T47D (cell line): ENCODE data around the gene HOXC11.
A peak's percentile ranks its signal among the peaks of the same experiment; 100 is the strongest.

ENCODE experiments used
- DNase-seq, 2 experiments: peaks; one replicate each; pipeline versions ENCODE4 v3.0.0 to v3.0.0-alpha.2; 2011 to 2012; ENCODE audit warnings: low read depth in 1 of 2, low spot score in 1 of 2
- JUND ChIP-seq: IDR thresholded peaks from 2 replicates; pipeline ENCODE4 v1.6.1; 2012; ENCODE audit warnings: low read depth
- in situ Hi-C: cut with HindIII; loops from 2 replicates; pipeline ENCODE4 v1.10.0; 2016; ENCODE audit warnings: low sequenced_read_pairs, low pct_unique_long_range_greater_than_20kb

Gene HOXC11

DNA sequence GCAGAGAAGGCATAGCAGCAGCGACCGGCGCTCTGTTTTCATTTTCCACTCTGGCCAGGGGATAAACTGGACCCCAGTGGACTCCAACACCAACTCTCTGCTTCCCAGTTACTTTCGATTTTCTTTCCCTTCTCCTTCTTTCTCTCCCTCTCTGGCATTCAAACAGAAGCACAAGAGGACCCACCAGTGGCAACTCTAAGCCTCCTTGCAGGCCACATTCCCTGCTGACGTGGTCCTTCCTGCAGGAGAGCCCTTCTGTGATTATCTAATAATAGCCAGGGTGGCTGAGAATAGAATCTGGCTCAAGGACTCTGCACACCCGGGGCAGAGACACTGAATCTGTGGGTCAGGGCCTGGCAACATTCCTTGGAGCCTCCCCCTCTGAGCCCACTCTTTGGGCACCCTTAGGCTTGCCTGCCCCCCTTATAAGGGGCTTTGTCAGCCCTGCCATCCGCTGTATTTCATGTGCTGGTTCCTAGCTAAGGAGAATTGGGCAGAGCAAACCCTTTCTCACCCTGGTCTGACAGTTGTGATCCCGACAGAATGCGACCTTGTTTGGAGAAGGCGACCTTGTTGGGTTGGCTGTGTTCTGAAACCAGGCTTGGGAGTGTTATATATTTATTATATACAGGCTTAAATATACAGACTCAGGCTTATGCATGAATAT lies 47.1 kb downstream of the HOXC11 start:
- DNase-seq: no peak
- no peak for TF ChIP-seq JUND
- in situ Hi-C loops: loop anchor here (25.0 kb wide), 1 partner anchor 167 kb away; the partner anchor contains the start of gene SMUG1

DNA sequence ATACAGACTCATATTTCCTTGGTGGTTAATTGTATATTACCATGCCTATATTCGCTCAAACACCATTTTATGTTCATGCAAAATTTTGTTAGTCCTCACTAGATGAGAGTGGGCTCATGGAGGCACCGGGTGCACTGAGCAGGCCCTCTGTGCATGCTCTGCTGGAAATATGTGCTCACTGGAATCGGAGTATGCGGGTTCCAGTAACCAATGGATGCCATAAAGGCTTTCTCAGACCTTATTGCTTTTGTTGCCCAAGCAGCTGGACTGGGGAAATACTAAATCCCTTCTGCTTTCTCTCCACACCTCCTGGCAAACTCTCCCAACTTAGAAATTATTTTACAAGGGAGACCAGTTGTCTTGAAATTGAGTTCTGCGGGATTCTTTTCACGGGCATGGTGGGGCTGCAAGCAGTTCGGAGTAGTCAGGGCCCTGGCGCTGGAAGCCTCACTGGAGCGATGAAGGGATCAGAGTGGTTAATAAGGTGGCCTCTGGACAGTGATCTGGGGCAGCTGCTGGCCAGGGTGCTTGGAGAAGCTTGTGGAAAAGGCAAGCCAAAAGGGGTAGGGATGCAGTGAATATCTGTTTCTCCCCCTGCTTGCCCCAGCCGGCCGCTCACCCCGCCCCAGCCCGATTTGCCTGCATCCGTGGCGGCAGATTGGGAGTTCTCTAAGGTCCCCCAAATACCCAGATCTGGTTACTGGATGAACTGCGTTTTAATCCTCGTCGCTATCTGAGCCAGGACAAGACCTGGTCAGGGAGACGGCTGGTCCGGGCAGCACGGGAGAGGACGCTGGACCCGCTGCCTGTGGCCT lies 47.9 kb downstream of the HOXC11 start:
- no peak for DNase-seq
- TF ChIP-seq JUND: no peak
- in situ Hi-C loops: loop anchor here (25.0 kb wide), 1 partner anchor 167 kb away; the partner anchor contains the start of gene SMUG1

DNA sequence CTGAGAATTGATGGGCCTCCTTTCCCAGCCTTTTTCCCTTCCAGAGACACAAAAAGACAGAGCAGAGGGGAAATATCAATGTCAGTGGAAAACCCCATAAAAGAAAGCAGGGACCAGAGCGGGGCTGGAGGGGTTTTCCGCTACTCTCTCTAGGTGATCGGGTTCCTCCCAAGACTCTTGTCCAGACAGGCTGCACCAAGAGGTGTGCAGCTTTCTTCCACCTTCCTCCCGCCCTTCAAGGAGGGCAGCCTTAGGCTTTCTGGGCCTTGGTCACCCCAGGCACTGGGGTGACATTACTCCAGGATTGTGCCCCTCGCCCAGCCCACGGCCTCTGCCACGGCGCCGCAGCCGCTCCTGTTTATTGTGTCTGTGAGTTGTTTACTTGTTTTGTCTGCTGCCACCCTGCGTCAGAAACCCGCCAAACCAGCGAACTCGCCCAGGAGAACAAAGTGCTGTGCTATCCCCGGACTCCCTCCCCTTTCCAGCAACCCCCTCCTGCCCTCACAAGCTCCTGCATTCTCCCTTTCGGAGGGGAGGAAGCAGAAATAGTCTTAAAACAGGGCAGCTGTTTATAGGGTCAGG lies 48.6 kb downstream of the HOXC11 start:
- no peak for TF ChIP-seq JUND
- DNase-seq: peak in 1 of 2 experiments; percentile 73
- in situ Hi-C loops: loop anchor here (25.0 kb wide), 1 partner anchor 166 kb away; the partner anchor contains the start of gene SMUG1

DNA sequence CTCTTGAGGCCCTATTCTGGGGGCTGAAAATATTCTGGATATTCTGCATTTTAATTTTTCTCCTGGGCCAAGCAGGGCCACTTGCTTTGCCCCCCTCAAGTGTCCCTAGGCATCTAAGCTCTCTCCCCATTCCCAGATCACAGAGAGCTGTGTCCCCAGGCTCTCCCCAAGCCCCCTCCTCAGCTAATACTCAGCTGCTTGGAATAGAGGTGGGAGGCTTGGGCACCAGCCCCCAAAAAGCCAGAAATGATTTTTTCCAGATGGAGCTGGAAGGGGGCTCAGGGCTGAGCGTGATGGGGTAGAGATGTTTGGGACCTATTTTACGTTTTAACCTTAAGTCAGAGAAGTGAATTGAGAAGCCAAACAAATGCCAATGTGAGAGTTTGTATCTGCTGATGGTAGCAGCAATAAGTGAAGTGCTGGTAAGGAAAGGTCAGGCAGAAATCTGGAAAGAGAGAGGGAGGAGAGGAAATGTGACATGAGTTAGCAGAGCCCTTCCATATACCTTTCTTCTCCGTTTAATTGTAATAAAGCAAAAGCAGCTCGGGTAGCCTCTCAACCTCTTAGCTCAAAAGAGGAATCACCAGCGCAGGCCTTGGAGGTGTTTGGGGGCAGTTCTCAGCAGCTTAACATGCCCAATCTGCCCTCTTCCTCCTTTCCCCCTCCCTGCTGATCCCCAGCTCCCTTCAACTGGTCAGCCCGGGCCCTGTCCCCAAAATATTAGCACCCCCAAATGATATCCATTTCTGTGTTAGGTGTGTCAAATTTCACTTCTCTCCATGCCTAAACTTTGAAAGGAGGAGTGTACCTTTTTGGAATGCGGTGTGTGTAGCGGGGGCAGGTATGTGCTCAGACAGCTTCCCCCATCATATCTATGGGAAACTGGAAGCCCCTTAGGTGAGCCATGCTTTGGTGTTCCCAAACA lies 50.3 kb downstream of the HOXC11 start:
- in situ Hi-C loops: loop anchor here (25.0 kb wide), 1 partner anchor 164 kb away; the partner anchor contains the start of gene SMUG1
- no peak for TF ChIP-seq JUND
- no peak for DNase-seq

DNA sequence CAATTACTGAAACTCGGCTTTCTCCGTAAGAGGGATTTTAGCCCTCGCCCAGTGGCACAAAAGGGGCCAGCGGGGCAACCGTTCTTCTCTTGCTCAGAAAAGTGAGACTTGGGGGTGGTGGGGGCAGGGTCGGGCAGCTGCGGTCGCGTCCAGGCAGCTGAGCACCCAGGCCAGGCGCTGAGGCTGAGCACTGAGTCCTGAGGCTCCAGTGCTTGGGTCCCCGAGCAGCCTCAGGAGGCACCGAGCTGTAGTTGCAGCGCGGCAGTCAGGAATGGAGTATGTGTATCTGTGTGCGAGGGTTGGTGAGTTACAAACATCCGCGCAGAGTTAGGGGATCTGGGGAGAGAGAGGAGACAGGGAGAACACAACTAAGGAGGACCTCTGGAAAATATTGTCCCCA lies 51.2 kb downstream of the HOXC11 start:
- TF ChIP-seq JUND: no peak
- in situ Hi-C loops: loop anchor here (25.0 kb wide), 1 partner anchor 163 kb away; the partner anchor contains the start of gene SMUG1

DNA sequence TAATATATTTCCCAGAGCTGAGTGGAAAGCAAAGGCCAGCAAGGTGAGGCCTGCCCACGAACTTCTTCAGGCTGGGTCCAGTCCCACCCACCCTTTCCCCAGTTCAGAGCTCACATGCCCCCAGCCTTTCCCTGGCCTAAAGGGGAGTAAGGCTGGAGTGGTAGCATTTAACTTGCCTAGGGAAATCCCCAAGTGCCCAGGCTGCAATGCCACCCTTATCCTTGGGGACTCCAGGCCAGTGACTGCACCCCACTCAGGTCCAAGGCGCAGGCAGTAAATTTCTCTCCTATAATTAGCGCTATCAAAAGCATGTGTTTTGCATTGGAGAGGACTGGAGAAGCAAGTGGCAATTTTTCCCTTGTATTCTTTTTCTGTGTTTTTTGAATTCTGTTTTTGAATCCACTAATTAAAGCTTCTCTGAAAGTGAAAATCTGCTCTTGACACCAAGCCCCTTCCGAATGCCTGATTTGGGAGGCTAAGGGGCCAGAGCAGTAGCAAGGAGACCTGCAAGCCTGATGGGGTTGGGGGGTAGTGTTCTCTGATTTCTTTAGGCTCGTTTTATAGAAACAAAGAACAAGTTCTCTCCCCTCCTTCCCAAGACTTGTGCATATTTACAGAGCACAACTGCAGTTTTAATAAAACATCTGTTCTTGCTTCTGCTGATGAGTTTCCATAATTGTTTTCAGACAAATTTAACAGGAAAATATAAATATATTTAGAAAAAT lies 51.8 kb downstream of the HOXC11 start:
- in situ Hi-C loops: loop anchor here (25.0 kb wide), 1 partner anchor 163 kb away; the partner anchor contains the start of gene SMUG1
- no peak for DNase-seq
- TF ChIP-seq JUND: no peak

More for the DNA sequence above, 51.2 kb downstream of the HOXC11 start:
- no peak for DNase-seq

DNA sequence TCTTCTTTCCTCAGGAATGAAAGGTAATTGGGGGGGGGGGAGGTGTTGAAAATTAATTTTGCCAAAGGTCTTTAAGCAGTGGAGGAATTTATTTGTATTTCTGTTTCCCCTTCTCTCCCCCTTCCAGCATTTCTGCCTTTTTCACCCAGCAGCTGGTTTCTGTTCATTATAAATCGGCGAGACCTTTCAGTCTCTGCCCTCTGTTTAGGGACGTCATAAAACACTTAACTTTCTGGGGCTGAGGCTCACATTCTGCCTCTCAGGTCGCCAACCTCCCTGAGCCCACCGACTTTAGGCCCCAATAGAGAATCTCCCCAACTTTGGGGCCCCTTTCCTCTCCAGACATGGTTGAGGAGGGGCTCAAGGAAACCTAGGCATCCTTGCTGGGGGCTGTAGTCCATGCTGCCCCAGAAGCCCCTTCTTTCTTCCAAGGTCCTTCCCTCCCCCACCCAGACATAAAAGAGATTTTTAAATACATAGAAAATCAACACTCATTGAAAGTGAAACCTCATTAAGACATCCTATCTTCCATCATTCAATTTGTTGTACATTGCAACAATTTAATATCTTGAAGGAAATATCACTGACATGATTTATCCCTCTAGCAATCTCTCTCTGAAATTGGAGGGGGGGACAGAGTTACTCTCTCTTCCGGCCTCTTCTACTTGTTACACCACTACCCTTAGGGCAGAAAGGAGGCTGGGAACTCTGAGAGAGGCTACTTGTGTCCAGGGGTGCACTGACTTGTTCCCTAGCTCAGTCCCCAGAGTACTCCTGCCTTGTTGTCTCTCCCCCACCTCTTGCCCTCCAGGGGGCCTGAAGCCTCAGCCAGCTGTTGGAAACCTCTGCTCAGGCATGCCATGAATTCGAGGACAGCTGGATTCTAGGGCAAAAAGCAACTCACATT lies 52.8 kb downstream of the HOXC11 start:
- TF ChIP-seq JUND: no peak
- DNase-seq: no peak
- in situ Hi-C loops: no loop called here

DNA sequence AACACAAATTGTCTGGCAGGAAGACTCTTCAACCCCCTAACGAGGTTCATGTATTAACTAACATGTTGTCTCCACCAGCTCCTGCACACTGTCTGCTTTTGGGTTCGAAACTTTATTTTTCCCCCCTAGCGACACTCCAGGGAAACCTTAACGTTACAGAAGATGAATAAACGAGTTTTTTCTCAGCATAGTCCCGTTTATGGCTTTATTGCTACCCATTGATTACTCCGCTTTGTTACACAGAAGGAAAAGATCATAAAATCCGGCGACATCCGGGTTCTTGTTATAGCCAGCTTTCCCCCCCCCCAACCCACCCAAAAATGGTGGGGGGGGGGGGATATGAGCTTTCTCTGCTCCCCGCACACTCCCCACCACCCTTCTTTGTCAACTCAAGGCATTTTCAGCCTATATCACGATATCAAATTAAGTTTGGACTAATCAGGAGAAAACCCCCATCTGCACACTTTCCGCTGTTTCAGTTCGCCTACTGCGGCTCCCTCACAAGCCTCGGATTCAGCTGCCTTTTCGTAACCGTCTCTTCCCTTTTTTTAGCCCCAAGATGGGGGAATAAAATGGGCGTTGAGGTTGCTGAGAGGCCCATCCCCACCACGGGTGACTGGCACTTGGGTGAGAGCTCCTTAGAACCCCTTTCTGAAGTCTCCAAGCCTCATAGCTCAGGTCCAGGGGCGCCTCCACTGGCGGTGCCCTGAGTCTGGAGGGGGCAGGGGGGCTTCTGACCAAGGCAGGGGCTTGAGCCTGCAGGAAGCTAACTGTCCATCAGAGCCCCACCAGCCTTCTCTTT lies 53.9 kb downstream of the HOXC11 start:
- no peak for TF ChIP-seq JUND
- no peak for DNase-seq
- in situ Hi-C loops: no loop called here
